Stomach (tissue), 4 donors: Measurements from ENCODE around the gene SYNE3.

Experiments used
- POLR2A ChIP-seq, 4 donors: fragments of 450-650 bp; IDR thresholded peaks; one replicate each; pipeline ENCODE4 v1.6.1; 2016; ENCODE audit warnings: antibody characterized with exemption in 4 of 4, control low read depth in 2 of 4, mild to moderate bottlenecking in 1 of 4, moderate library complexity in 1 of 4
- TF ChIP-seq, protein P1 (sequence below), 7 experiments: fragments of 450-650 bp in 4 of 7; fragments of 200-600 bp in 3 of 7; sonication (generic) in 3 of 7; IDR thresholded peaks; one replicate each; pipeline ENCODE4 v1.5.1; 2016 to 2019; ENCODE audit warnings: antibody characterized with exemption in 7 of 7, control low read depth in 2 of 7, mild to moderate bottlenecking in 1 of 7

DNA sequence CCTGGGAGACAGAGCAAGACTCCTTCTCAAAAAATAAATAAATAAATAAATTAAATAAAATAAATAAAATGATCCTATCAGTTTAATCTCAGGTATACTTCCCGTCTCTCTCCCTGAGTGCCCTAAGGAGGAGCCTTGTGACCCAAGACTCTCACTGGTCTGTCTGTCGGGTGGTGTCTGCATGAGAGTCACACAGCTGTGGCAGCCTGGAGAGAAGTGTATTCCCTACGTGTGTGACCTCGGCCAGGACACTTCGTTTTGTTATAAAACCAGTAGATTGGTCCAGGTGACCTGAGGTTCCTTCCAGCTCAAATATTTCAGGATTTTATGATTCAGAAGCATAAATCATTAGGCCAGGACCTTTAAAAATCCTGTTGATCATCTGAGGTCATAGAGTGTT lies 4.8 kb downstream of the SYNE3 start:
- TF ChIP-seq, protein P1, sequence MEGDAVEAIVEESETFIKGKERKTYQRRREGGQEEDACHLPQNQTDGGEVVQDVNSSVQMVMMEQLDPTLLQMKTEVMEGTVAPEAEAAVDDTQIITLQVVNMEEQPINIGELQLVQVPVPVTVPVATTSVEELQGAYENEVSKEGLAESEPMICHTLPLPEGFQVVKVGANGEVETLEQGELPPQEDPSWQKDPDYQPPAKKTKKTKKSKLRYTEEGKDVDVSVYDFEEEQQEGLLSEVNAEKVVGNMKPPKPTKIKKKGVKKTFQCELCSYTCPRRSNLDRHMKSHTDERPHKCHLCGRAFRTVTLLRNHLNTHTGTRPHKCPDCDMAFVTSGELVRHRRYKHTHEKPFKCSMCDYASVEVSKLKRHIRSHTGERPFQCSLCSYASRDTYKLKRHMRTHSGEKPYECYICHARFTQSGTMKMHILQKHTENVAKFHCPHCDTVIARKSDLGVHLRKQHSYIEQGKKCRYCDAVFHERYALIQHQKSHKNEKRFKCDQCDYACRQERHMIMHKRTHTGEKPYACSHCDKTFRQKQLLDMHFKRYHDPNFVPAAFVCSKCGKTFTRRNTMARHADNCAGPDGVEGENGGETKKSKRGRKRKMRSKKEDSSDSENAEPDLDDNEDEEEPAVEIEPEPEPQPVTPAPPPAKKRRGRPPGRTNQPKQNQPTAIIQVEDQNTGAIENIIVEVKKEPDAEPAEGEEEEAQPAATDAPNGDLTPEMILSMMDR (IDR thresholded peaks at IDR 0.05), result no peak
- no peak for TF ChIP-seq POLR2A (IDR thresholded peaks at IDR 0.05)
